22Rv1 (cell line): ENCODE results near the gene RASSF5.

ENCODE experiments used
- CTCF ChIP-seq: fragments of 450-650 bp; IDR thresholded peaks from 2 replicates; pipeline ENCODE4 v1.5.1; 2017; ENCODE audit warnings: mild to moderate bottlenecking
- ZFX ChIP-seq: fragments of 450-650 bp; IDR thresholded peaks from 2 replicates; pipeline ENCODE4 v1.6.1; 2017; ENCODE audit warnings: antibody characterized with exemption, borderline replicate concordance

- TF ChIP-seq CTCF = no peak
- TF ChIP-seq ZFX = no peak
These were observed 75.8 kb downstream of the RASSF5 start for GRCh38 chr1:206582971-206583706.
